A549 treated with CORT108297 at 1 μM for 4 hours (cell line): Measurements from ENCODE around the gene UNC80. TPM values are rescaled to one million over a fixed set of nuclear protein-coding genes. Genes with fewer than 3 reads are reported as not detected.

Experiments
- total RNA-seq: library from RNA; stranded (reverse); fragments of 200-300 nt; extraction: Qiagen RNA extraction; gene quantifications from 5 replicates; pipeline ENCODE4 v1.2.3, GENCODE V29; 2022

UNC80 gene
- total RNA-seq = not detected in 5 replicates

GRCh38 chr2:209771474-209772289, at the start of gene UNC80:
Gene UNC80, plus strand, starts transcription at chr2:209771832. Its CDS starts 241 bp downstream, at chr2:209772073.

GRCh38 chr2:210002158-210003157, 230.8 kb downstream of the UNC80 start, which contains the start of gene RPE:
Gene RPE, plus strand, starts transcription at chr2:210002638. Its CDS starts 24 bp downstream, at chr2:210002662.

Other genes with a start within 250 kb of the UNC80 start
- gene RPE, start 230.8 kb downstream of the UNC80 start, total RNA-seq = 54.6 to 77.8 TPM (median 63.5 TPM) in 5 replicates